H1 (cell line): ENCODE results near the gene SCMH1. TPM values are rescaled to one million over a fixed set of nuclear protein-coding genes. Genes with fewer than 3 reads are reported as not detected.
"Not testable (repeated sequence)": the region's sequence is repeated elsewhere in the genome, so short reads cannot be mapped to it uniquely, and the experiment has no call there.

ENCODE experiments used
- CTCF ChIA-PET: fragments of 300-600 bp; sonication (Branson Sonifier 250); formaldehyde crosslinking; loops from one replicate; lab custom pipeline; 2021; ENCODE audit not compliant: partially characterized antibody; lab: Charles Lee
- POLR2A ChIA-PET: fragments of 300-600 bp; sonication (Branson Sonifier 250); formaldehyde crosslinking; loops from one replicate; lab custom pipeline; 2021; ENCODE audit warnings: inconsistent platforms; ENCODE audit not compliant: partially characterized antibody; lab: Charles Lee
- DNase-seq, 2 experiments: peaks; one replicate each; pipeline versions ENCODE4 v3.0.0 to v3.0.0-alpha.2; 2010 to 2022; ENCODE audit warnings: low spot score in 2 of 2, low read depth in 1 of 2, mixed read lengths in 1 of 2
- FAIRE-seq: peaks from 2 replicates; lab custom pipeline; 2011; peaks lifted over from hg19 to GRCh38; lab: Jason Lieb, UNC
- H2AFZ ChIP-seq: 2 replicates; pipeline ENCODE4 v1.8.1; 2012; ENCODE audit warnings: low read length, inconsistent platforms
- H2AK5ac ChIP-seq: 2 replicates; pipeline ENCODE4 v1.6.1; 2013; ENCODE audit warnings: low read depth, low read length
- H2BK120ac ChIP-seq: replicated peaks from 2 replicates; pipeline ENCODE3; 2013; ENCODE audit warnings: low read depth, low read length, inconsistent platforms
- H2BK12ac ChIP-seq: 2 replicates; pipeline ENCODE4 v1.6.1; 2013; ENCODE audit warnings: low read depth, low read length
- H2BK15ac ChIP-seq: 2 replicates; pipeline ENCODE4 v1.6.1; 2013; ENCODE audit warnings: low read length
- H2BK20ac ChIP-seq: 2 replicates; pipeline ENCODE4 v1.6.1; 2013; ENCODE audit warnings: low read length
- H2BK5ac ChIP-seq: 2 replicates; pipeline ENCODE4 v1.6.1; 2013; ENCODE audit warnings: low read depth, low read length
- H3K14ac ChIP-seq: 2 replicates; pipeline ENCODE4 v1.6.1; 2013; ENCODE audit warnings: inconsistent platforms; ENCODE audit not compliant: insufficient read length
- H3K18ac ChIP-seq: 2 replicates; pipeline ENCODE4 v1.6.1; 2013; ENCODE audit warnings: low read length; ENCODE audit errors: extremely low read depth
- H3K23ac ChIP-seq: 2 replicates; pipeline ENCODE4 v1.6.1; 2013; ENCODE audit warnings: inconsistent platforms; ENCODE audit not compliant: insufficient read length
- H3K23me2 ChIP-seq: 2 replicates; pipeline ENCODE4 v1.6.1; 2013; ENCODE audit warnings: low read depth, low read length
- H3K27ac ChIP-seq: 2 replicates; pipeline ENCODE4 v1.6.1; 2011; ENCODE audit warnings: low read depth, low read length, inconsistent platforms
- H3K27me3 ChIP-seq, 4 experiments: replicated peaks in 1 of 4; 1 replicate in 1 of 4; 2 replicates in 3 of 4; pipeline versions ENCODE4 v1.6.1 to v1.8.1; 2011 to 2013; ENCODE audit warnings: low read length in 3 of 4, mild to moderate bottlenecking in 3 of 4, inconsistent platforms in 2 of 4, mixed read lengths in 2 of 4, moderate library complexity in 1 of 4; ENCODE audit not compliant: control insufficient read depth in 3 of 4, insufficient read depth in 3 of 4; ENCODE audit errors: extremely low read depth in 1 of 4
- H3K36me3 ChIP-seq, 4 experiments: 2 replicates each; pipeline versions ENCODE4 v1.6.1 to v1.8.1; 2011 to 2013; ENCODE audit warnings: mild to moderate bottlenecking in 4 of 4, low read length in 3 of 4, moderate library complexity in 2 of 4, control low read depth in 1 of 4, inconsistent platforms in 1 of 4; ENCODE audit not compliant: insufficient read depth in 4 of 4, control insufficient read depth in 2 of 4
- H3K4ac ChIP-seq: replicated peaks from 2 replicates; pipeline ENCODE3; 2013; ENCODE audit warnings: low read length, low read depth, mixed read lengths, inconsistent platforms; ENCODE audit not compliant: insufficient read length
- H3K4me1 ChIP-seq, 4 experiments: replicated peaks in 1 of 4; 1 replicate in 1 of 4; 2 replicates in 3 of 4; pipeline versions ENCODE4 v1.6.1 to v1.8.1; 2011 to 2013; ENCODE audit warnings: low read length in 3 of 4, inconsistent platforms in 2 of 4, mixed read lengths in 1 of 4; ENCODE audit not compliant: insufficient read depth in 4 of 4, control insufficient read depth in 3 of 4
- H3K4me2 ChIP-seq, 2 experiments: 2 replicates each; pipeline versions ENCODE4 v1.6.1 to v1.8.1; 2011 to 2013; ENCODE audit warnings: low read depth in 2 of 2, low read length in 2 of 2, control low read depth in 1 of 2, inconsistent platforms in 1 of 2, mild to moderate bottlenecking in 1 of 2; ENCODE audit not compliant: insufficient read depth in 1 of 2
- H3K4me3 ChIP-seq, 4 experiments: fragments of 200-600, 300-600 bp in 1 of 4; sonication (generic), shearing (Covaris generic), sonication (Bioruptor Twin) in 1 of 4; 2 replicates each; pipeline versions ENCODE4 v1.5.1 to v1.8.1; 2011 to 2016; ENCODE audit warnings: low read length in 4 of 4, low read depth in 3 of 4, control low read depth in 2 of 4, inconsistent platforms in 2 of 4, mild to moderate bottlenecking in 2 of 4, mixed read lengths in 1 of 4, moderate library complexity in 1 of 4; ENCODE audit not compliant: insufficient read depth in 2 of 4; ENCODE audit errors: extremely low read depth in 1 of 4
- H3K56ac ChIP-seq: replicated peaks from 2 replicates; pipeline ENCODE3; 2013; ENCODE audit warnings: low read depth, mild to moderate bottlenecking, mixed read lengths, low read length, inconsistent platforms; ENCODE audit not compliant: insufficient read length
- H3K79me1 ChIP-seq: 2 replicates; pipeline ENCODE4 v1.6.1; 2013; ENCODE audit warnings: low read depth, low read length, control low read depth
- H3K79me2 ChIP-seq, 2 experiments: 2 replicates each; pipeline versions ENCODE4 v1.6.1 to v1.8.1; 2012 to 2013; ENCODE audit warnings: low read length in 2 of 2, mild to moderate bottlenecking in 2 of 2, inconsistent platforms in 1 of 2; ENCODE audit not compliant: insufficient read depth in 2 of 2, control insufficient read depth in 1 of 2
- H3K9ac ChIP-seq, 4 experiments: replicated peaks in 1 of 4; 1 replicate in 1 of 4; 2 replicates in 3 of 4; pipeline versions ENCODE4 v1.6.1 to v1.8.1; 2011 to 2013; ENCODE audit warnings: low read depth in 3 of 4, low read length in 3 of 4, control low read depth in 2 of 4, mild to moderate bottlenecking in 2 of 4, moderate library complexity in 2 of 4, inconsistent platforms in 1 of 4; ENCODE audit errors: extremely low read depth in 1 of 4
- H3K9me3 ChIP-seq, 2 experiments: 2 replicates each; pipeline versions ENCODE4 v1.6.1 to v1.8.1; 2012 to 2013; ENCODE audit warnings: mild to moderate bottlenecking in 2 of 2, moderate library complexity in 2 of 2, control low read depth in 1 of 2, inconsistent platforms in 1 of 2, low read depth in 1 of 2, low read length in 1 of 2, mixed read lengths in 1 of 2; ENCODE audit not compliant: insufficient read depth in 2 of 2
- H4K20me1 ChIP-seq, 2 experiments: replicated peaks in 1 of 2; 2 replicates each; pipeline versions ENCODE3 to v1.8.1; 2011 to 2013; ENCODE audit warnings: inconsistent platforms in 2 of 2, low read length in 2 of 2, mild to moderate bottlenecking in 1 of 2; ENCODE audit not compliant: insufficient read depth in 2 of 2, control insufficient read depth in 1 of 2
- H4K5ac ChIP-seq: 2 replicates; pipeline ENCODE4 v1.6.1; 2013; ENCODE audit warnings: low read length, low read depth, mixed read lengths, inconsistent platforms; ENCODE audit not compliant: insufficient read length
- H4K8ac ChIP-seq: 2 replicates; pipeline ENCODE4 v1.8.0; 2013; ENCODE audit warnings: mild to moderate bottlenecking, moderate library complexity, low read length, inconsistent platforms; ENCODE audit not compliant: insufficient read depth; ENCODE audit errors: extremely low read depth
- H4K91ac ChIP-seq: replicated peaks from 2 replicates; pipeline ENCODE3; 2013; ENCODE audit warnings: low read length, mixed read lengths, inconsistent platforms; ENCODE audit not compliant: insufficient read length
- CBX5 ChIP-seq: fragments of 300-800, 300-1000 bp; sonication (generic); IDR thresholded peaks from 2 replicates; pipeline ENCODE4 v1.7.1; 2016; ENCODE audit warnings: antibody characterized with exemption, low read length, low read depth
- CBX8 ChIP-seq: fragments of 300-800, 300-1000 bp; sonication (generic); IDR thresholded peaks from 2 replicates; pipeline ENCODE4 v1.7.1; 2016; ENCODE audit warnings: low read depth, low read length, borderline replicate concordance
- CTBP2 ChIP-seq: IDR thresholded peaks from 2 replicates; pipeline ENCODE4 v1.7.0; 2011; ENCODE audit warnings: borderline replicate concordance, mild to moderate bottlenecking, moderate library complexity, mixed read lengths, low read length; ENCODE audit not compliant: insufficient read depth, insufficient read length
- EZH2 ChIP-seq: fragments of 200-600 bp; sonication (generic); IDR thresholded peaks from 2 replicates; pipeline ENCODE4 v1.7.1; 2012; ENCODE audit warnings: low read depth, mild to moderate bottlenecking, moderate library complexity, low read length, inconsistent platforms; ENCODE audit not compliant: severe bottlenecking
- JUND ChIP-seq: IDR thresholded peaks from 2 replicates; pipeline ENCODE4 v1.6.1; 2011; ENCODE audit warnings: mild to moderate bottlenecking, improper control_type of control experiment, low read length
- KDM4A ChIP-seq: IDR thresholded peaks from one replicate; pipeline ENCODE4 v1.7.1; 2012; ENCODE audit warnings: low read depth, mild to moderate bottlenecking, moderate library complexity, low read length, inconsistent platforms; ENCODE audit not compliant: severe bottlenecking
- SIN3A ChIP-seq, 2 experiments: IDR thresholded peaks in 1 of 2; conservative IDR thresholded peaks in 1 of 2; 2 replicates each; pipeline ENCODE4 v1.6.1; 2011 to 2012; ENCODE audit warnings: low read length in 2 of 2, improper control_type of control experiment in 1 of 2, low read depth in 1 of 2, mild to moderate bottlenecking in 1 of 2
- WGBS, 2 experiments: shearing (Covaris generic) in 1 of 2; methylation state at CpG; one replicate each; pipeline versions ENCODE4 v1.1.6 to v1.1.7; 2013 to 2015; ENCODE audit warnings: low lambda C conversion rate in 2 of 2, mixed read lengths in 2 of 2, inconsistent platforms in 1 of 2, low coverage in 1 of 2, missing lambda C conversion rate in 1 of 2; ENCODE audit not compliant: insufficient replicate concordance in 2 of 2, insufficient coverage in 1 of 2, insufficient read length in 1 of 2; ENCODE audit errors: extremely low coverage in 1 of 2, missing lambda C conversion rate in 1 of 2; 5-methylcytosine and 5-hydroxymethylcytosine counted together
- polyA plus RNA-seq, 7 experiments: library from polyadenylated mRNA; depleted of rRNA in 3 of 7; stranded (reverse) in 5 of 7; unstranded in 2 of 7; fragments of >200 nt in 5 of 7; fragments of 200-250 nt in 2 of 7; gene quantifications; 1 replicate in 5 of 7; 2 replicates in 1 of 7; 4 replicates in 1 of 7; pipeline versions ENCODE4 v1.2.1 to v1.2.3, GENCODE V29; 2011 to 2013; ENCODE audit warnings: missing spikeins in 2 of 7, mixed read lengths in 2 of 7
- total RNA-seq: library from RNA; stranded (reverse); fragmentation: NEBNext Ultra II Directional; extraction: Animal tissue kit (Norgen Biotek cat#: 25700); gene quantifications from 2 replicates; pipeline ENCODE4 v1.2.1, GENCODE V29; 2021

SCMH1 gene
- total and polyA plus RNA-seq, 2 of the 8 experiments (the other 6 are each of a cell fraction or from before 2014, with no cell fraction given): 16.6 to 30.7 TPM

DNA sequence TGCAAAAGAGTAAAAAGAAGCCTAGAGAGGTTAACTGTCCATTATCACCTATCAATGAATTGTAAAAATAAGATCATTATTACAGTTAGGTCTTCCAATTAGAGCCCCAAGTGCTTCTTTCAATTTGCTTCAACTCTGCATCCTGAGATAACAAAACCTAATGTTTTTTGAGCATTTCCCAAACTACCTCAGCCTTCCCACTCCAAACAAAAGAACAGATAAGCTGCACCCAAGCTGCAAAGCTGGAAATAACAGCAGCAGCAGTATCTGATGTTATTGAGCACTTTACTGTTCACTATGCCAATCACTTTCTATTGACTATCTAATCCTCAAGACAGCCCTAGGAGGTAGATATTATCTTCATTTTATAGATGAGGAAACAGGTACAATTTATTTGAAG, 123.5 kb downstream of the SCMH1 start (continued):
- no peak for TF ChIP-seq JUND
- no peak for TF ChIP-seq CTBP2
- no peak for TF ChIP-seq CBX8
- no peak for TF ChIP-seq CBX5
- TF ChIP-seq EZH2: no peak
- no peak for TF ChIP-seq KDM4A
- no peak for TF ChIP-seq SIN3A (conservative IDR thresholded peaks at IDR 0.05 in 1 of 2, IDR thresholded peaks at IDR 0.05 in 1 of 2; ENCODE audit: low read depth in 1 of 2, low read length in 2 of 2)
- TF ChIP-seq, all 59 proteins: peak for 0

DNA sequence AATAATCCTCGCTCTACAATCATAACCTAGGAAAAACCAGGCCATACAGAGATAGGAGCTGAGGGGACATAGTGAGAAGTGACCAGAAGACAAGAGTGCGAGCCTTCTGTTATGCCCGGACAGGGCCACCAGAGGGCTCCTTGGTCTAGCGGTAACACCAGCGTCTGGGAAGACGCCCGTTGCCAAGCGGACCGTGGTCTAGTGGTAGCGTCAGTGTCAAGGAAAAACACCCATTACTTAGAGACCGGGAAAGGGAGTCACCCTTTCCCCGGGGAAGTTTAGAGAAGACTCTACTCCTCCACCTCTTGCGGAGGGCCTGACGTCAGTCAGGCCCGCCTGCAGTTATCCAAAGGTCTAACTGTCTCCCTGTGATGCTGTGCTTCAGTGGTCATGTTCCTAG, 124.9 kb downstream of the SCMH1 start:
- H3K23ac ChIP-seq, H3K4me3 ChIP-seq, H3K9ac ChIP-seq, H2BK5ac ChIP-seq, H2BK15ac ChIP-seq, H2BK20ac ChIP-seq, POLR2A ChIA-PET, H3K4ac ChIP-seq, DNase-seq, H3K27ac ChIP-seq, H4K5ac ChIP-seq, H3K36me3 ChIP-seq, H3K18ac ChIP-seq, H3K14ac ChIP-seq, H3K9me3 ChIP-seq, H2BK12ac ChIP-seq, H3K56ac ChIP-seq, H2AFZ ChIP-seq, H3K79me2 ChIP-seq, H3K4me1 ChIP-seq, H4K20me1 ChIP-seq, H4K8ac ChIP-seq, H4K91ac ChIP-seq, H3K23me2 ChIP-seq, H2BK120ac ChIP-seq, H3K79me1 ChIP-seq, H3K4me2 ChIP-seq, FAIRE-seq, H3K27me3 ChIP-seq, H2AK5ac ChIP-seq: not testable (repeated sequence)
- CTCF ChIA-PET: interaction anchor here (0.9 to 1.7 kb wide), 4 partner anchors 13 to 197 kb away, joined by 3 to 4 read pairs (median 4); no protein-coding TSS in a partner anchor
- WGBS, 2 experiments: 90% methylated on average over 6 of the region's 15 CpGs; no CpG with 5 or more reads in 1 of the 2 experiments
